ENCODE measurements around the gene TBC1D30.

The TBC1D30 gene

GRCh38 chr12:64911912-64912311, 87.5 kb downstream of the TBC1D30 start:
- TF ChIP-seq CTCF (IDR thresholded peaks at IDR 0.05) (no peak), ZFX (IDR thresholded peaks at IDR 0.05; ENCODE audit: borderline replicate concordance) (no peak)
- H3K27ac ChIP-seq, result no peak overlapping the region

GRCh38 chr12:64912516-64913255, 88.2 kb downstream of the TBC1D30 start:
- TF ChIP-seq ZFX (IDR thresholded peaks at IDR 0.05; ENCODE audit: borderline replicate concordance), result no peak
- TF ChIP-seq CTCF (IDR thresholded peaks at IDR 0.05), result no peak
- no peak overlapping the region for H3K27ac ChIP-seq

GRCh38 chr12:64915242-64915641, 90.8 kb downstream of the TBC1D30 start:
- H3K27ac ChIP-seq, result peak overlapping the region; percentile 60
- TF ChIP-seq CTCF (IDR thresholded peaks at IDR 0.05), result no peak
- no peak for TF ChIP-seq ZFX (IDR thresholded peaks at IDR 0.05; ENCODE audit: borderline replicate concordance)

GRCh38 chr12:64916411-64917261, 92.2 kb downstream of the TBC1D30 start:
- peak overlapping the region; percentile 60 for H3K27ac ChIP-seq
- TF ChIP-seq CTCF (IDR thresholded peaks at IDR 0.05) (no peak), ZFX (IDR thresholded peaks at IDR 0.05; ENCODE audit: borderline replicate concordance) (no peak)

- TF ChIP-seq ZFX (IDR thresholded peaks at IDR 0.05; ENCODE audit: borderline replicate concordance) (no peak), CTCF (IDR thresholded peaks at IDR 0.05) (no peak)
- no peak overlapping the region for H3K27ac ChIP-seq
These were observed 93.9 kb downstream of the TBC1D30 start for GRCh38 chr12:64918344-64918743.

GRCh38 chr12:64918801-64919200, 94.4 kb downstream of the TBC1D30 start:
- no peak overlapping the region for H3K27ac ChIP-seq
- no peak for TF ChIP-seq CTCF (IDR thresholded peaks at IDR 0.05)
- TF ChIP-seq ZFX (IDR thresholded peaks at IDR 0.05; ENCODE audit: borderline replicate concordance), result no peak

- TF ChIP-seq CTCF (IDR thresholded peaks at IDR 0.05) (no peak), ZFX (IDR thresholded peaks at IDR 0.05; ENCODE audit: borderline replicate concordance) (no peak)
- no peak overlapping the region for H3K27ac ChIP-seq
These were observed 98.4 kb downstream of the TBC1D30 start for GRCh38 chr12:64922853-64923252.
